T-cell (primary cell): Measurements from ENCODE around the gene SPIN2A. TPM values are rescaled to one million over a fixed set of nuclear protein-coding genes. Genes with fewer than 3 reads are reported as not detected.
"Not testable (repeated sequence)": the region's sequence is repeated elsewhere in the genome, so short reads cannot be mapped to it uniquely, and the experiment has no call there.

Experiments
- ATAC-seq, 4 experiments: fragments of 200-7000 bp in 3 of 4; fragments of 150-1000 bp in 1 of 4; cut with Tn5 transposase; replicated peaks in 1 of 4; 1 replicate in 3 of 4; 2 replicates in 1 of 4; pipeline ENCODE4 v1.10.0; 2021; ENCODE audit warnings: moderate library complexity in 3 of 4, mild to moderate bottlenecking in 2 of 4, moderate number of reproducible peaks in 1 of 4
- CTCF ChIA-PET, 2 donors: fragments of 300-600 bp; sonication (Branson Sonifier 250); formaldehyde crosslinking; loops; one replicate each; lab custom pipeline; 2022; ENCODE audit warnings: antibody characterized with exemption in 2 of 2; lab: Charles Lee
- POLR2A ChIA-PET, 2 donors: fragments of 300-600 bp; sonication (Branson Sonifier 250); formaldehyde crosslinking; loops; one replicate each; lab custom pipeline; 2022; ENCODE audit warnings: antibody characterized with exemption in 2 of 2; lab: Charles Lee
- DNase-seq, 35 experiments: peaks; one replicate each; pipeline versions ENCODE4 v3.0.0 to v3.0.0-alpha.2; 2013 to 2023
- H3K27ac ChIP-seq: one replicate; pipeline ENCODE4 v1.5.1; 2013; ENCODE audit warnings: low read length
- H3K27me3 ChIP-seq, 2 experiments: replicated peaks in 1 of 2; 1 replicate in 1 of 2; 2 replicates in 1 of 2; pipeline versions ENCODE4 v1.6.1 to v1.7.0; 2013; ENCODE audit warnings: low read length in 1 of 2, mixed read lengths in 1 of 2; ENCODE audit not compliant: control insufficient read depth in 2 of 2, insufficient read depth in 2 of 2; ENCODE audit errors: extremely low read depth in 1 of 2
- H3K36me3 ChIP-seq, 2 donors: 1 replicate in 1 of 2; 2 replicates in 1 of 2; pipeline versions ENCODE4 v1.6.1 to v1.7.0; 2013; ENCODE audit warnings: low read length in 1 of 2; ENCODE audit not compliant: control insufficient read depth in 2 of 2, insufficient read depth in 1 of 2; ENCODE audit errors: extremely low read depth in 1 of 2
- H3K4me1 ChIP-seq, 2 experiments: 1 replicate in 1 of 2; 2 replicates in 1 of 2; pipeline versions ENCODE4 v1.6.1 to v1.7.0; 2013; ENCODE audit warnings: low read length in 2 of 2, mixed read lengths in 1 of 2; ENCODE audit not compliant: insufficient read depth in 2 of 2, control insufficient read depth in 1 of 2; ENCODE audit errors: extremely low read depth in 1 of 2
- H3K4me3 ChIP-seq, 2 donors: 1 replicate in 1 of 2; 2 replicates in 1 of 2; pipeline versions ENCODE4 v1.5.1 to v1.7.0; 2013; ENCODE audit warnings: mild to moderate bottlenecking in 2 of 2, low read length in 1 of 2, moderate library complexity in 1 of 2; ENCODE audit not compliant: control insufficient read depth in 1 of 2; ENCODE audit errors: extremely low read depth in 1 of 2
- H3K9me3 ChIP-seq: 2 replicates; pipeline ENCODE4 v1.7.0; 2013
- H3K27ac Mint-ChIP-seq, 2 donors: one replicate each; pipeline ENCODE4 v1.8.0; 2020 to 2021; ENCODE audit warnings: mild to moderate bottlenecking in 2 of 2, mixed read lengths in 2 of 2
- H3K27me3 Mint-ChIP-seq, 2 donors: one replicate each; pipeline ENCODE4 v1.8.0; 2021 to 2022; ENCODE audit warnings: mixed read lengths in 2 of 2
- H3K36me3 Mint-ChIP-seq: one replicate; pipeline ENCODE4 v1.8.0; 2021; ENCODE audit warnings: mixed read lengths
- H3K4me1 Mint-ChIP-seq, 3 donors: one replicate each; pipeline ENCODE4 v1.8.0; 2020 to 2022; ENCODE audit warnings: mixed read lengths in 3 of 3, mild to moderate bottlenecking in 1 of 3
- H3K4me3 Mint-ChIP-seq, 3 donors: one replicate each; pipeline ENCODE4 v1.8.0; 2020 to 2022; ENCODE audit warnings: mild to moderate bottlenecking in 3 of 3, mixed read lengths in 3 of 3, moderate library complexity in 3 of 3
- H3K9me3 Mint-ChIP-seq, 3 donors: one replicate each; pipeline ENCODE4 v1.8.0; 2020 to 2022; ENCODE audit warnings: mixed read lengths in 3 of 3
- WGBS: methylation state at CpG from one replicate; pipeline ENCODE4 v1.1.5; 2013; ENCODE audit warnings: missing lambda C conversion rate; ENCODE audit not compliant: insufficient coverage; 5-methylcytosine and 5-hydroxymethylcytosine counted together
- total RNA-seq, 35 experiments: library from RNA in 6 of 35; stranded (reverse) in 6 of 35; fragments of 120-200 nt in 1 of 35; gene quantifications; one replicate each; pipeline versions ENCODE4 v1.2.1 to v1.2.4 and lab custom pipeline; 2013 to 2026

SPIN2A gene
- 1 to 10 TPM; 1.1 to 1.9 (median 1.5) TPM for total RNA-seq
- 0.48 TPM for total RNA-seq (2013)
- total RNA-seq (lab: John Stamatoyannopoulos, UW), result 0 to 0.09 (median 0) reads per million in 29 experiments

DNA sequence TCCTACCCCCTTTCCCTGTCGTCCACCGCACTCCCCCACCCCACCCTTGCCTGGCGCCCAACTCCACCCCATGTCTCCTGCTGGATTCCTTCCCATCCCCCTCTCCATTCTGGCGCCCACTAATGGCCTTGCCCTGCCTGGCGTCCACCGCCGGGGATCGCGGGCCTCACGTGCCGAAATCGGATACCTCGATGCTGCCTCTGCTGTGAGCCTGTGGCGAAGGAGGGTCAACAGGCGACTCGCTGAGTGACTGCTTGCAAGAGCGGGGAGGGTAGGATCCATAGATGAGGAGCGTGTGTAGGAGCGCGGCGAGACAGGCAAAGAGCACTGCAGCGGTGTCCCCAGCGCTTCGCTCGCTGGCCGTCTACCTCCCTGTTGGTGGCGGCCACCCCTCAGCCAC, at the start of gene SPIN2A:
Gene SPIN2A (minus strand): TSS at position 325 of the 400 bp plus-strand sequence. CDS start 800 bp downstream, outside the sequence.
- H3K4me1 Mint-ChIP-seq, H3K9me3 Mint-ChIP-seq, H3K27ac ChIP-seq, POLR2A ChIA-PET, CTCF ChIA-PET, H3K27ac Mint-ChIP-seq, H3K36me3 Mint-ChIP-seq, H3K27me3 Mint-ChIP-seq, H3K4me3 ChIP-seq, ATAC-seq, H3K4me3 Mint-ChIP-seq, H3K9me3 ChIP-seq, H3K4me1 ChIP-seq, H3K36me3 ChIP-seq, DNase-seq, H3K27me3 ChIP-seq: not testable (repeated sequence)
- WGBS, result 93% methylated on average over 8 of the region's 27 CpGs

DNA sequence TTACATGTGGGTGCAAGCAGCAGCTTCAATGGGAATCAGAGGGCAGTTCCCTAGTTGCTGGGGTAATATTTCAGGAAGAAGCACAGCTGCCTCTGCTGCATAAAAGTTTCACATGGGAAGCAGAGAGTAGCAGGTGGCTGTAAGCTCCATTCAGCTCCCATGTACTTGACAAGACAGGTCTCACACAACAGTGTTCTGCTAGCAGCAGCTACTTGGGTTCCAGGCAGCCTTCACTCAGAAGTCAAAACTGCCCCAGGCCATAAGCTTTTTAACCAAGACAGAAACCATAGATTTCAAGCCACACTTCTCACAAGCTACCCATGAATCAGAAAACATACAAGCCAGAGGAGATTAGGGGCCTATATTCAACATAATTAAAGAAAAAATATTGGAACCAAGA, 41.4 kb upstream of the SPIN2A start:
- Histone ChIP-seq H3K9me3 (no peaks in the 10 kb centered on the region), H3K4me1 (no peaks in the 10 kb centered on the region), H3K27ac (no peak overlapping the region), H3K4me3 (no peak overlapping the region), H3K36me3 (no peaks in the 10 kb centered on the region), H3K27me3 (no peaks in the 10 kb centered on the region)
- DNase-seq (no peak), ATAC-seq (no peak)
- ChIA-PET CTCF (no interaction called here), POLR2A (no interaction called here)
- peaks cover 0 to 7% of the 10 kb centered on the region in 2 donors for H3K27me3 Mint-ChIP-seq
- no peaks in the 10 kb centered on the region for H3K36me3 Mint-ChIP-seq
- H3K27ac Mint-ChIP-seq, result no peak overlapping the region
- no peak overlapping the region for H3K4me3 Mint-ChIP-seq
- H3K9me3 Mint-ChIP-seq, result peaks cover 0 to 12% (median 3%) of the 10 kb centered on the region in 3 donors
- H3K4me1 Mint-ChIP-seq, result no peaks in the 10 kb centered on the region

DNA sequence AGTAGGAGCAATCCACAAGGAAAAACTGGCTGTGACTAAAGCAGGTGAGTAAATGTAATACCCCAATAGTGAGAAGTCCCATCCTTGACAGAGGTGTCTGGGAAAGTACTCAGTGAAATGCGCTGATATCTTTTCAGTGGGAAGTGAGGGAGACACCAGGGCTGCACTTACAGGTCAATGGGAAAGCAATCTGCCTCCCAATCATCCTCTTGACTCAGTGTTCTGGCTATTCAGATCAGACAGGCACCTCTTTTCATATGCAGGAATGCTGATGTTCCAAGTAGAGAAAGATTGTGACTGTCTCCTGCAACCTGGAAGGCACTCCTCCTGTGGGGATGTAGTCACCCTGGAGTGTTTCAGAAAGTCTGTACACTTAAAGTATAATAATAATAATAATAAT, 39.9 kb upstream of the SPIN2A start:
- H3K4me1 ChIP-seq, result no peaks in the 10 kb centered on the region
- Mint-ChIP-seq H3K9me3 (peaks cover 0 to 8% (median 0%) of the 10 kb centered on the region in 3 donors), H3K27me3 (peaks cover 0 to 7% of the 10 kb centered on the region in 2 donors), H3K4me3 (no peak overlapping the region), H3K36me3 (peaks cover 4% of the 10 kb centered on the region), H3K4me1 (no peaks in the 10 kb centered on the region), H3K27ac (no peak overlapping the region)
- H3K36me3 ChIP-seq, result no peaks in the 10 kb centered on the region
- ATAC-seq, result no peak
- WGBS, result 100% methylated on average over 1 of the region's 1 CpG
- ChIA-PET CTCF (no interaction called here), POLR2A (no interaction called here)
- no peak overlapping the region for H3K27ac ChIP-seq
- H3K4me3 ChIP-seq, result no peak overlapping the region
- no peaks in the 10 kb centered on the region for H3K9me3 ChIP-seq
- no peaks in the 10 kb centered on the region for H3K27me3 ChIP-seq
- no peak for DNase-seq

DNA sequence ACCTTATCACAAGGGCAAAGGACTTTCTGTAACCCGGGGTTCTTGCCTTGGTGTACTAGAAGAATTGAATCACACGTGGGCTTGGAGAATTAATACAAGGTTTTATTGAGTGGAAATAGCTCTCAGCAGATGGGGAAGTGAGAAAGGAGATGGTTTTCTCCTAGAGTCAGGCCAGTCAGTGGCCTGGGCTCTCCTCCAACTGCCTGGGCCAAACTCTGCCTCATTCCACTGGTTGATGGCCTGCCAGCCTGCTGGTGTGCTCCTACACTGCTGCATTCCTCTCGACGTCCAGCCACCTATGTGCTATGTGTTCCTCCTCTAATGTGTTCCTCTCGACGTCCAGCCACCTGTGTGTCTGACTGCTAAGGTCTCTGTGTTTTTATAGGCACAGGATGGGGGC, 35.3 kb upstream of the SPIN2A start:
- no peaks in the 10 kb centered on the region for H3K9me3 ChIP-seq
- Mint-ChIP-seq H3K9me3 (no peaks in the 10 kb centered on the region), H3K4me1 (no peaks in the 10 kb centered on the region), H3K36me3 (peaks cover 4% of the 10 kb centered on the region), H3K4me3 (no peak overlapping the region), H3K27ac (no peak overlapping the region), H3K27me3 (peaks cover 0 to 3% of the 10 kb centered on the region in 2 donors)
- DNase-seq (no peak), ATAC-seq (no peak)
- H3K4me1 ChIP-seq, result no peaks in the 10 kb centered on the region
- no peak overlapping the region for H3K27ac ChIP-seq
- POLR2A ChIA-PET, result no interaction called here
- H3K27me3 ChIP-seq, result no peaks in the 10 kb centered on the region
- H3K36me3 ChIP-seq, result no peaks in the 10 kb centered on the region
- H3K4me3 ChIP-seq, result no peak overlapping the region
- WGBS, result no CpG with 5 or more reads among the region's 6 CpGs
- CTCF ChIA-PET, result no interaction called here

DNA sequence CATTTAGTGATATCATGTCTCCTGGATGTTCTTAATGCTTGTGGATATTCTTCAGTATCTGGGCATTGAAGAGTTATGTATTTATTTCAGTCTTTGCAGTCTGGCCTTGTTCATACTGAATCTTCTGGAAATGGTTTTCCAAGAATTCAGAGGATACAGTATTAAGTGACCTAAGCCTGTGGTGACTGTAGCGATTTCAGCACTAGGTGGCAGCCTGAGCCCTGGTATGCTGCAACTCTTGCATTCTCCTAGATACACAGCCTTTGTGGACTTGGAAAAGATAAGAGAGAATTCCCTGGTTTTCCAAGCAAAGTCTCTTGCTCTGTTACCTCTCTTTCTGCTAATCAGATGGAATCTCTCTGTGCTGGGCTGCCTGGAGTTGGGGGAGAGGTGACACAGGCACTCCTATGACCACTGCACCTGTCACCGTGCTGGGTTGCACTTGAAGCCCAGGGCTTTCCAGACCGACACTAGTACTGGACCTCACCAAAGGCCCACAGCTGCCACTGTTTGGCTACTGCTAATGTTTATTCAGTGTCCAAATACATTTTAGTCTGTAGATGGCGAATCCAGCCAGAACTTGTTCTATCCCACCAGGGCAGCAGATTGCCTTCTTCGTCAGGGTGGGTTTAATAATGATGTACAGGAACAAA, 19.3 kb upstream of the SPIN2A start:
- no peak overlapping the region for H3K27ac ChIP-seq
- H3K4me1 Mint-ChIP-seq, result no peaks in the 10 kb centered on the region
- ATAC-seq, result no peak
- peaks cover 0 to 21% of the 10 kb centered on the region in 2 donors for H3K27me3 Mint-ChIP-seq
- no peak overlapping the region for H3K4me3 ChIP-seq
- H3K27ac Mint-ChIP-seq, result no peak overlapping the region
- no peaks in the 10 kb centered on the region for H3K9me3 ChIP-seq
- no peaks in the 10 kb centered on the region for H3K27me3 ChIP-seq
- WGBS, result 100% methylated on average over 1 of the region's 5 CpGs
- peak in 1 of 35 experiments; percentile 1 for DNase-seq
- peaks cover 24% of the 10 kb centered on the region for H3K36me3 Mint-ChIP-seq
- POLR2A ChIA-PET, result no interaction called here
- no peaks in the 10 kb centered on the region for H3K4me1 ChIP-seq
- CTCF ChIA-PET, result no interaction called here
- peaks cover 0 to 13% (median 4%) of the 10 kb centered on the region in 3 donors for H3K9me3 Mint-ChIP-seq
- H3K4me3 Mint-ChIP-seq, result no peak overlapping the region
- H3K36me3 ChIP-seq, result no peaks in the 10 kb centered on the region

DNA sequence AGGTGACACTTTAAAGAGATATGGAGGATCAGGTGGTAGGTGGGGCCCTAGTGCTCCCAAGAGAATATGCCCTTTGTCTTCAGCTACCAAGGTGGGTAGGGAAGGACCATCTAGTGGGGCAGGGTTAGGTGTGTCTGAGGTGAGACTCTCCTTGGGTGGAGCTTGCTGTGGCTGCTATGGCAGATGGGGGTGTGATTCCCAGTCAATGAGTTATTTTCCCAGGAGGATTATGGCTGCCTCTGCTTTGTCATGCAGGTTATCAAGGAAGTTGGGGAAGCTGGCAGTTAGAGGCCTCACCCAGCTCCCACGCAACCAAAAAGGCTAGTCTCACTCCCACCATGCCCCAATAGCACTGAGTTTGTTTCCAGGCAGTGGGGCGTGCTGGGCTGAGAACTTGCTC, 18.0 kb upstream of the SPIN2A start:
- Mint-ChIP-seq H3K4me1 (no peaks in the 10 kb centered on the region), H3K27ac (no peak overlapping the region), H3K36me3 (peaks cover 33% of the 10 kb centered on the region), H3K9me3 (peaks cover 0 to 13% (median 2%) of the 10 kb centered on the region in 3 donors), H3K4me3 (no peak overlapping the region), H3K27me3 (peaks cover 0 to 23% of the 10 kb centered on the region in 2 donors)
- no CpG with 5 or more reads among the region's 2 CpGs for WGBS
- ChIA-PET POLR2A (no interaction called here), CTCF (no interaction called here)
- Histone ChIP-seq H3K9me3 (no peaks in the 10 kb centered on the region), H3K4me3 (no peak overlapping the region), H3K36me3 (no peaks in the 10 kb centered on the region), H3K4me1 (no peaks in the 10 kb centered on the region), H3K27me3 (no peaks in the 10 kb centered on the region), H3K27ac (no peak overlapping the region)
- no peak for ATAC-seq
- DNase-seq, result no peak
